Activated naive CD8-positive, alpha-beta T cell treated with anti-CD3 and anti-CD28 coated beads, Interleukin-2, amount 50 U/mL, for 24 hours (primary cell): ENCODE results near the gene CD151.
A peak's percentile ranks its signal among the peaks of the same experiment; 100 is the strongest.

Experiments
- ATAC-seq: fragments of 150-1000 bp; cut with Tn5 transposase; one replicate; pipeline ENCODE4 v1.10.0; 2021
- DNase-seq: peaks from one replicate; pipeline ENCODE4 v3.0.0; 2021
- H3K27ac Mint-ChIP-seq: one replicate; pipeline ENCODE4 v1.8.0; 2021; ENCODE audit warnings: mild to moderate bottlenecking, mixed read lengths
- H3K27me3 Mint-ChIP-seq: one replicate; pipeline ENCODE4 v1.8.0; 2021; ENCODE audit warnings: mixed read lengths
- H3K36me3 Mint-ChIP-seq: one replicate; pipeline ENCODE4 v1.8.0; 2021; ENCODE audit warnings: low read depth, mixed read lengths
- H3K4me1 Mint-ChIP-seq: one replicate; pipeline ENCODE4 v1.8.0; 2021; ENCODE audit warnings: mixed read lengths
- H3K4me3 Mint-ChIP-seq: one replicate; pipeline ENCODE4 v1.8.0; 2021; ENCODE audit warnings: mild to moderate bottlenecking, moderate library complexity, mixed read lengths
- H3K9me3 Mint-ChIP-seq: one replicate; pipeline ENCODE4 v1.8.0; 2021; ENCODE audit warnings: mixed read lengths

Gene CD151

GRCh38 chr11:803467-803742 lies 29.3 kb upstream of the CD151 start:
- Mint-ChIP-seq H3K4me1 (peaks cover 13% of the 10 kb centered on the region), H3K9me3 (no peaks in the 10 kb centered on the region), H3K27me3 (no peaks in the 10 kb centered on the region), H3K4me3 (peak overlapping the region; percentile 45), H3K27ac (no peak overlapping the region), H3K36me3 (no peaks in the 10 kb centered on the region)
- ATAC-seq, result no peak
- no peak for DNase-seq

- Mint-ChIP-seq H3K9me3 (no peaks in the 10 kb centered on the region), H3K27ac (peak overlapping the region; percentile 39), H3K4me1 (peaks cover 19% of the 10 kb centered on the region), H3K4me3 (peak overlapping the region; percentile 77), H3K27me3 (no peaks in the 10 kb centered on the region), H3K36me3 (peaks cover 1% of the 10 kb centered on the region)
- ATAC-seq (no peak), DNase-seq (no peak)
These were observed 28.8 kb upstream of the CD151 start for GRCh38 chr11:803770-804598.

- peaks cover 1% of the 10 kb centered on the region for H3K36me3 Mint-ChIP-seq
- H3K27ac Mint-ChIP-seq, result peak overlapping the region; percentile 39
- ATAC-seq (no peak), DNase-seq (no peak)
- H3K9me3 Mint-ChIP-seq, result no peaks in the 10 kb centered on the region
- H3K4me1 Mint-ChIP-seq, result peaks cover 21% of the 10 kb centered on the region
- peak overlapping the region; percentile 77 for H3K4me3 Mint-ChIP-seq
- H3K27me3 Mint-ChIP-seq, result no peaks in the 10 kb centered on the region
These were observed 28.2 kb upstream of the CD151 start for GRCh38 chr11:804599-804964.

- Mint-ChIP-seq H3K4me3 (peak overlapping the region; percentile 93), H3K36me3 (peaks cover 36% of the 10 kb centered on the region), H3K27me3 (no peaks in the 10 kb centered on the region), H3K27ac (peak overlapping the region; percentile 98), H3K9me3 (no peaks in the 10 kb centered on the region), H3K4me1 (peaks cover 45% of the 10 kb centered on the region)
- DNase-seq (no peak), ATAC-seq (no peak)
These were observed 24.1 kb upstream of the CD151 start for GRCh38 chr11:808427-809286.

- H3K9me3 Mint-ChIP-seq, result no peaks in the 10 kb centered on the region
- H3K27ac Mint-ChIP-seq, result peak within 1 kb of the TSS; percentile 98
- no peaks in the 10 kb centered on the region for H3K27me3 Mint-ChIP-seq
- peak within 1 kb of the TSS; percentile 93 for H3K4me3 Mint-ChIP-seq
- DNase-seq (peak; percentile 99), ATAC-seq (peak; percentile 80)
- peaks cover 42% of the 10 kb centered on the region for H3K4me1 Mint-ChIP-seq
- peaks cover 39% of the 10 kb centered on the region for H3K36me3 Mint-ChIP-seq
These were observed 23.3 kb upstream of the CD151 start, which contains the start of gene RPLP2 for GRCh38 chr11:809287-810039. Gene RPLP2 (plus strand): TSS chr11:809967. CDS start chr11:810235, 268 bp downstream.

- no peak for DNase-seq
- no peaks in the 10 kb centered on the region for H3K9me3 Mint-ChIP-seq
- peak overlapping the region; percentile 93 for H3K4me3 Mint-ChIP-seq
- H3K36me3 Mint-ChIP-seq, result peaks cover 39% of the 10 kb centered on the region
- no peak for ATAC-seq
- H3K27me3 Mint-ChIP-seq, result no peaks in the 10 kb centered on the region
- peaks cover 42% of the 10 kb centered on the region for H3K4me1 Mint-ChIP-seq
- peak overlapping the region; percentile 98 for H3K27ac Mint-ChIP-seq
These were observed 22.6 kb upstream of the CD151 start for GRCh38 chr11:810040-810567.

- H3K27me3 Mint-ChIP-seq, result no peaks in the 10 kb centered on the region
- H3K9me3 Mint-ChIP-seq, result no peaks in the 10 kb centered on the region
- H3K36me3 Mint-ChIP-seq, result peaks cover 39% of the 10 kb centered on the region
- peak overlapping the region; percentile 93 for H3K4me3 Mint-ChIP-seq
- H3K4me1 Mint-ChIP-seq, result peaks cover 38% of the 10 kb centered on the region
- ATAC-seq (no peak), DNase-seq (no peak)
- peak overlapping the region; percentile 98 for H3K27ac Mint-ChIP-seq
These were observed 21.1 kb upstream of the CD151 start for GRCh38 chr11:811446-812245.

- peak overlapping the region; percentile 93 for H3K4me3 Mint-ChIP-seq
These were observed 20.4 kb upstream of the CD151 start for GRCh38 chr11:812390-812789.

GRCh38 chr11:813072-813455 lies 19.7 kb upstream of the CD151 start:
- Mint-ChIP-seq H3K27ac (peak overlapping the region; percentile 98), H3K4me3 (peak overlapping the region; percentile 93)
- DNase-seq, result no peak

More at GRCh38 chr11:812390-812789, 20.4 kb upstream of the CD151 start:
- Mint-ChIP-seq H3K9me3 (no peaks in the 10 kb centered on the region), H3K36me3 (peaks cover 39% of the 10 kb centered on the region), H3K27ac (peak overlapping the region; percentile 98), H3K4me1 (peaks cover 38% of the 10 kb centered on the region), H3K27me3 (no peaks in the 10 kb centered on the region)
- ATAC-seq (no peak), DNase-seq (no peak)

GRCh38 chr11:813456-814096 lies 19.2 kb upstream of the CD151 start:
- Mint-ChIP-seq H3K36me3 (peaks cover 39% of the 10 kb centered on the region), H3K27ac (peak overlapping the region; percentile 98), H3K4me3 (peak overlapping the region; percentile 93), H3K9me3 (no peaks in the 10 kb centered on the region), H3K27me3 (no peaks in the 10 kb centered on the region), H3K4me1 (peaks cover 34% of the 10 kb centered on the region)
- ATAC-seq, result no peak
- DNase-seq, result no peak

More at GRCh38 chr11:813072-813455, 19.7 kb upstream of the CD151 start:
- Mint-ChIP-seq H3K9me3 (no peaks in the 10 kb centered on the region), H3K27me3 (no peaks in the 10 kb centered on the region), H3K36me3 (peaks cover 39% of the 10 kb centered on the region), H3K4me1 (peaks cover 34% of the 10 kb centered on the region)
- ATAC-seq, result no peak

GRCh38 chr11:815675-816432 lies 16.9 kb upstream of the CD151 start:
- Mint-ChIP-seq H3K4me3 (no peak overlapping the region), H3K27ac (no peak overlapping the region), H3K4me1 (peaks cover 26% of the 10 kb centered on the region), H3K36me3 (peaks cover 30% of the 10 kb centered on the region), H3K9me3 (no peaks in the 10 kb centered on the region), H3K27me3 (no peaks in the 10 kb centered on the region)
- ATAC-seq, result no peak
- DNase-seq, result no peak

- Mint-ChIP-seq H3K36me3 (peaks cover 24% of the 10 kb centered on the region), H3K9me3 (no peaks in the 10 kb centered on the region), H3K27me3 (no peaks in the 10 kb centered on the region), H3K27ac (no peak overlapping the region), H3K4me1 (peaks cover 24% of the 10 kb centered on the region), H3K4me3 (no peak overlapping the region)
- DNase-seq (no peak), ATAC-seq (no peak)
These were observed 16.3 kb upstream of the CD151 start for GRCh38 chr11:816433-816779.
